Small intestine (tissue), 7 donors: ENCODE results near the gene SLC38A8. TPM values are rescaled to one million over a fixed set of nuclear protein-coding genes. Genes with fewer than 3 reads are reported as not detected.

Experiments
- DNase-seq, 2 donors: peaks; one replicate each; pipeline versions ENCODE4 v3.0.0 to v3.0.0-alpha.2; 2013
- FAIRE-seq: peaks from 2 replicates; lab custom pipeline; 2012; peaks lifted over from hg19 to GRCh38; lab: Jason Lieb, UNC
- H3K27ac ChIP-seq, 3 donors: one replicate each; pipeline ENCODE4 v1.5.1; 2013; ENCODE audit warnings: low read length in 2 of 3, mild to moderate bottlenecking in 2 of 3, control low read depth in 1 of 3, inconsistent platforms in 1 of 3, low read depth in 1 of 3, moderate library complexity in 1 of 3
- H3K27me3 ChIP-seq, 3 donors: one replicate each; pipeline ENCODE4 v1.6.1; 2013; ENCODE audit warnings: low read length in 3 of 3, inconsistent platforms in 1 of 3; ENCODE audit not compliant: control insufficient read depth in 3 of 3, insufficient read depth in 3 of 3
- H3K36me3 ChIP-seq, 3 donors: one replicate each; pipeline ENCODE4 v1.6.1; 2013; ENCODE audit warnings: low read length in 3 of 3, inconsistent platforms in 1 of 3, low read depth in 1 of 3, mild to moderate bottlenecking in 1 of 3, moderate library complexity in 1 of 3; ENCODE audit not compliant: control insufficient read depth in 3 of 3, insufficient read depth in 2 of 3
- H3K4me1 ChIP-seq, 3 donors: one replicate each; pipeline ENCODE4 v1.6.1; 2013; ENCODE audit warnings: low read length in 2 of 3, inconsistent platforms in 1 of 3, low read depth in 1 of 3, mild to moderate bottlenecking in 1 of 3, moderate library complexity in 1 of 3; ENCODE audit not compliant: control insufficient read depth in 3 of 3, insufficient read depth in 2 of 3
- H3K4me3 ChIP-seq, 3 donors: one replicate each; pipeline ENCODE4 v1.5.1; 2013; ENCODE audit warnings: low read length in 3 of 3, control low read depth in 1 of 3, inconsistent platforms in 1 of 3, low read depth in 1 of 3, mild to moderate bottlenecking in 1 of 3, moderate library complexity in 1 of 3
- H3K9me3 ChIP-seq, 2 donors: one replicate each; pipeline ENCODE4 v1.6.1; 2013; ENCODE audit warnings: low read depth in 1 of 2, low read length in 1 of 2; ENCODE audit not compliant: control insufficient read depth in 2 of 2, insufficient read depth in 1 of 2
- WGBS, 3 donors: extraction: QIAGEN DNeasy Blood & Tissue Kit; methylation state at CpG; one replicate each; pipeline ENCODE4 v1.1.7; 2013; 5-methylcytosine and 5-hydroxymethylcytosine counted together
- polyA plus RNA-seq, 4 donors: library from polyadenylated mRNA; stranded (reverse) in 3 of 4; unstranded in 1 of 4; fragments of 200-250 nt in 3 of 4; fragments of 120-200 nt in 1 of 4; gene quantifications; one replicate each; pipeline versions ENCODE4 v1.2.1 to v1.2.3, GENCODE V29; 2013
- donor health status: healthy with polysubstance abuse.
- donor health status: control.
- donor health status: control.
- donor health status: Bipolar disorder and iron deficiency.
- donor health status: healthy.

Gene SLC38A8
- polyA plus RNA-seq, 4 donors = 0.33 TPM; not detected in 3

DNA sequence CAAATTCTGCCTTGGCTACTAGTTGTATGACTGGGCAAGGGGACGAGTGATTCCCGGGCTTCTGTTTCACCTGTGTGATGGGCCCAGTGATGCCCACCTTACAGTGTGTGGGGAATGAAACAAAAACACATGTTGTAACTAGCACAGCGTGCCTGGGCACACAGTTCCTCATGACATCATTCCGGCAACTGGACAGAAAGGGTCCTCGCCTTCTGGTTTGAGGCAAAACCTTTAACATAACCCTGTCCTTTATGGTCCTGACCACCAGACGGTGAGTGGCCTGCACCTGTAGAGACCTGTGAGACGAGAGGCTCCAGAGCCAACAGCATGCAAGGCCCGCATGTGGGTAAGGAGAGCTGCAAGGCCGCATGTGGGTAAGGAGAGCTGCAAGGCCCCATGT, 7.7 kb upstream of the SLC38A8 start:
- no peak overlapping the region for H3K4me3 ChIP-seq
- DNase-seq (no peak), FAIRE-seq (no peak)
- H3K36me3 ChIP-seq = peaks cover 8 to 51% (median 18%) of the 10 kb centered on the region in 3 donors
- H3K27ac ChIP-seq = no peak overlapping the region
- WGBS, 3 donors = 81 to 92% (median 81%) methylated on average over 9 of the region's 9 CpGs
- no peaks in the 10 kb centered on the region for H3K9me3 ChIP-seq
- no peaks in the 10 kb centered on the region for H3K27me3 ChIP-seq
- H3K4me1 ChIP-seq = no peaks in the 10 kb centered on the region

DNA sequence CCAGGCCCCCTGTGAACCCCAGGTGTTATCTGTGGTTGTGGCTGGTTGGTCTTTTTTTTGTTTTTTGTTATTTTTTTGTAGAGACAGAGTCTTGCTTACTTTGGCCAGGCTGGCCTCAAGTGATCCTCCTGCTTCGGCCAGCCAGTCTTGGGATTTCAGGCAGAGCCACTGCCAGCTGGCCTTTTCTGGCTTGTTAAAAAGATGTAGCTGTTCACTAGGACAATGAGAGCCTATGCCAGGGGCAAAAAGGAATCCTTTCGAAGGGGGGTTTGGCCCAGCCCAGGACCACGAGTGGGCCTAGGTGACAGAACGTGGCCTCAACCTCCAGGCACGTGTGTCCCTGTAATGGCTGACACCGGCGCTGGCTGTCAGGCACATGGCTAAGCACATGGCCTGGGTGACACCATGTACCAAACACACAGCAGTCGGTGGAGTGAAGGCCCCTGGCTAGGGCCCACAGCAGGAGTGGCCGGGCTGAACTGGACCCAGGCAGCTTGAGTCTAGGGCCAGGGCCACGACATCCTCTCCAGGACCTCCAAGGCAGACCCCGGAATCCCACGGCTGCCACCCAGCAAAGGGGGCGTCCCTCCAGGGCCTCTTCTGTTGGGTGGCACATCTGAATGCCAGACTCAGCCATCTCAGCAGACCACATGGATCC, 6.9 kb upstream of the SLC38A8 start:
- H3K27ac ChIP-seq = no peak overlapping the region
- no peaks in the 10 kb centered on the region for H3K4me1 ChIP-seq
- H3K9me3 ChIP-seq = no peaks in the 10 kb centered on the region
- peaks cover 0 to 7% (median 0%) of the 10 kb centered on the region in 3 donors for H3K27me3 ChIP-seq
- no peak overlapping the region for H3K4me3 ChIP-seq
- no peak for DNase-seq
- FAIRE-seq = no peak
- WGBS, 3 donors = 86 to 94% (median 93%) methylated on average over 13 of the region's 13 CpGs
- peaks cover 2 to 44% (median 11%) of the 10 kb centered on the region in 3 donors for H3K36me3 ChIP-seq

DNA sequence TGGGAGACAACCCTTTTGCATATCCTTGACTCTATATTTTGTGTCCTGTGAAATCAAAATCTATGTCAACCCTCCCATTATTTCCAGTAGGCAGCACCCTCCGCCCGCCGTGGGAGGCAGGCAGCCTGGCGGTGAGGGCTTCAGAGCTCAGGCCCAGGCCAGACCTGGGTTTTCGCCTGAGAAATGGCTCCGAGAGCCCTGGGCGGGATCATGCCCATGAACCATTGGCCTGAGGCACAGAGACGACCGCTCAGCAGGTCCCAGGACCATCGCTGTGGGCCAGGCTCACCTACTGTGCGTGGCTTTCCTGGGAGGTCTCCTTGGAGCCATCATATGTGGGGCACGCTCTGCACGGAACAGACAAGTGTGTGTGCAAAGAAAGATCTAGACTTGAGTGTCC, 6.3 kb upstream of the SLC38A8 start:
- H3K27me3 ChIP-seq = peaks cover 0 to 14% (median 0%) of the 10 kb centered on the region in 3 donors
- no peaks in the 10 kb centered on the region for H3K9me3 ChIP-seq
- FAIRE-seq (no peak), DNase-seq (no peak)
- no peak overlapping the region for H3K4me3 ChIP-seq
- peaks cover 0 to 37% (median 6%) of the 10 kb centered on the region in 3 donors for H3K36me3 ChIP-seq
- H3K27ac ChIP-seq = no peak overlapping the region
- no peaks in the 10 kb centered on the region for H3K4me1 ChIP-seq
- 92 to 94% (median 93%) methylated on average over 13 of the region's 13 CpGs for WGBS, 3 donors

DNA sequence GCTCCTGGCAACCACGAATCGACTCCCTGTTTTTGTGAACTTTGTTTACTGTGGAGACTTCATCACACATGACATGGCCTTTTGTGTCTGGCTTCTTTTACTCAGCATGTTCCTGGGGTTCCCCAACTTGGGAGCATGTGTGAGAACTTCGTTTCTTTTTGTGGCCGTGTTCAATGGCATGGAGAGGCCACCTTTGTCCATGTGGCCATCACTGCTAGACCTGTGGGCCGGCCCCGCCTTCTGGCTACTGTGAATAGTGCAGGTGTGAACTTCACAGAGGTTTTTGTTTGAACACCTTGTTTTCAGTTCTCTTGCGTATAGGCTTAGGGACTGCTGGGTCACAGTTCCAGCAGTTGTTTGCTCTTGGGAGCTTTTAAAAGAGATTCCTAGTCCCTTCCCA, 5.7 kb upstream of the SLC38A8 start:
- Histone ChIP-seq H3K27ac (no peak overlapping the region), H3K9me3 (no peaks in the 10 kb centered on the region), H3K4me1 (no peaks in the 10 kb centered on the region), H3K36me3 (peaks cover 0 to 36% (median 4%) of the 10 kb centered on the region in 3 donors), H3K27me3 (peaks cover 0 to 19% (median 0%) of the 10 kb centered on the region in 3 donors), H3K4me3 (no peak overlapping the region)
- 48 to 73% (median 56%) methylated on average over 7 of the region's 7 CpGs for WGBS, 3 donors
- peak; percentile 11 to 19 for DNase-seq
- FAIRE-seq = no peak

DNA sequence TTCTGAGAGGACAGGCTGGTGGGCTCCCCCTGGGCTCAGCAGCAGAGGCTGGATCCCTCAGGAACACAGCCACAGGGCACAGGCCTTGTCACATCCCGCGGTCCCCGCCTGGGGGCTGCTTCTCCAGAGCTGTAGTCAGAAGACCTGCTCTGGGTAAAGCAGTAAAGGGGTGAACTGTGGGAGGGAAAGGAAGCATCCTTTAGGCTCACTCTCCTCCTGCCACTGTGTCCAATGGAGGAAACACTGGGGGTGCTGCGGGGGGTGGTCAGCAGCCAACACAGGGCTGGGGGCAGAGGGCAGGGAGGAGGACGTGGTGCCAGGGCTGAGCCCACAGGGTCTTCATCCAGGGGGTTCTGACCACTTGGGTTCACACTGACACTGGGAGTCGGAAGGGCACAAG, 5.0 kb upstream of the SLC38A8 start:
- Histone ChIP-seq H3K4me1 (no peaks in the 10 kb centered on the region), H3K27me3 (peaks cover 0 to 24% (median 0%) of the 10 kb centered on the region in 3 donors), H3K27ac (no peak overlapping the region), H3K36me3 (peaks cover 0 to 30% (median 2%) of the 10 kb centered on the region in 3 donors), H3K4me3 (no peak overlapping the region), H3K9me3 (no peaks in the 10 kb centered on the region)
- DNase-seq = no peak
- WGBS, 3 donors = 86 to 94% (median 88%) methylated on average over 6 of the region's 6 CpGs
- no peak for FAIRE-seq

DNA sequence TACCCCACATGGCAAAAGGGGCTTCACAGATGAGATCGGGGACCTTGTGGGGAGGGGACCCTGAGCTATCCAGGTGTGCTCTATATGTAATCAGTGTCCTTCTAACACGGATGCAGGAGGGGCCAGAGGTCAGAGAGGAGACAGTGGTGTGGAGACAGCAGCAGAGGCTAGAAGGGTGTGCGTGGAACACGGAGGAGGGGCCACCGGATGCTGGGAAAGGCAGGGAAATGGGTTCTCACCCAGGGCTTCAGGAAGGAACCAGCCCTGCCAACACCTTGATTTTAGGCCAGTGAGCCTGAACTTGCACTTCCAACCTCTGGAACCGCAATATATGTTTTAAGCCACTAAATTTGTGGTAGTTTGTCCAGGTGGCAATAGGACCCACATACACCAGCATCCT, 4.6 kb upstream of the SLC38A8 start:
- DNase-seq (no peak), FAIRE-seq (no peak)
- WGBS, 3 donors = 82 to 90% (median 84%) methylated on average over 6 of the region's 6 CpGs

DNA sequence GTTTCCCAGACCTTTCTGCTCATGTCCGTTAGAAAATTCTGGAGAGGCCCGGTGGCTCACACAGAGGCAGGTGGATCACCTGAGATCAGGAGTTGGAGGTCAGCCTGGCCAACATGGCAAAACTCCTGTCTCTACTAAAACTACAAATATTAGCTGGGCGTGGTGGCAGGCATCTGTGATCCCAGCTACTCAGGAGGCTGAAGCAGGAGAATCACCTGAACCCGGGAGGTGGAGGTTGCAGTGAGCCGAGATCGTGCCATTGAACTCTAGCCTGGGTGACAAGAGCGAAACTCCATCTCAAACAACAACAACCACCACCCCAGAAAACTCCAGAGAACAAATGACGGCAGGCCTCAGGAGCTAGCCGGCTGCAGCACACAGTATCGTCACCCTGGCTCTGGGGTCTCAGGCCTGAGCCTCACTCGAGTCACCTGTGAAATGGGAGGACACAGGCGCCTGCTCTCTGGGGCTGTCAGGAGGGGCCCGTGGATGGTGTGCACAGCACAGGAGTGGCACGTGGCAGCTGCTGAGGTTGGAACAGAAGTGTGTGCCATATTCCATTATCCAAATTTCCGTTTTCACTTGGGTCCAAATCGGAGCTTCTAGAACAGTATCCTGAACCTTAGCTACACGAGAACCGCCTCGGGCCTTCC, 3.3 kb upstream of the SLC38A8 start:
- H3K27me3 ChIP-seq = peaks cover 0 to 26% (median 0%) of the 10 kb centered on the region in 3 donors
- DNase-seq = no peak
- no peak overlapping the region for H3K27ac ChIP-seq
- H3K4me3 ChIP-seq = no peak overlapping the region
- no peak for FAIRE-seq
- no peaks in the 10 kb centered on the region for H3K4me1 ChIP-seq
- H3K36me3 ChIP-seq = peaks cover 0 to 24% (median 0%) of the 10 kb centered on the region in 3 donors
- H3K9me3 ChIP-seq = no peaks in the 10 kb centered on the region
- WGBS, 3 donors = 88 to 92% (median 92%) methylated on average over 19 of the region's 19 CpGs

More for the DNA sequence above, 4.6 kb upstream of the SLC38A8 start:
- H3K27me3 ChIP-seq = peaks cover 0 to 26% (median 0%) of the 10 kb centered on the region in 3 donors
- H3K36me3 ChIP-seq = peaks cover 0 to 27% (median 2%) of the 10 kb centered on the region in 3 donors
- H3K4me3 ChIP-seq = no peak overlapping the region
- H3K9me3 ChIP-seq = no peaks in the 10 kb centered on the region
- no peak overlapping the region for H3K27ac ChIP-seq
- no peaks in the 10 kb centered on the region for H3K4me1 ChIP-seq

DNA sequence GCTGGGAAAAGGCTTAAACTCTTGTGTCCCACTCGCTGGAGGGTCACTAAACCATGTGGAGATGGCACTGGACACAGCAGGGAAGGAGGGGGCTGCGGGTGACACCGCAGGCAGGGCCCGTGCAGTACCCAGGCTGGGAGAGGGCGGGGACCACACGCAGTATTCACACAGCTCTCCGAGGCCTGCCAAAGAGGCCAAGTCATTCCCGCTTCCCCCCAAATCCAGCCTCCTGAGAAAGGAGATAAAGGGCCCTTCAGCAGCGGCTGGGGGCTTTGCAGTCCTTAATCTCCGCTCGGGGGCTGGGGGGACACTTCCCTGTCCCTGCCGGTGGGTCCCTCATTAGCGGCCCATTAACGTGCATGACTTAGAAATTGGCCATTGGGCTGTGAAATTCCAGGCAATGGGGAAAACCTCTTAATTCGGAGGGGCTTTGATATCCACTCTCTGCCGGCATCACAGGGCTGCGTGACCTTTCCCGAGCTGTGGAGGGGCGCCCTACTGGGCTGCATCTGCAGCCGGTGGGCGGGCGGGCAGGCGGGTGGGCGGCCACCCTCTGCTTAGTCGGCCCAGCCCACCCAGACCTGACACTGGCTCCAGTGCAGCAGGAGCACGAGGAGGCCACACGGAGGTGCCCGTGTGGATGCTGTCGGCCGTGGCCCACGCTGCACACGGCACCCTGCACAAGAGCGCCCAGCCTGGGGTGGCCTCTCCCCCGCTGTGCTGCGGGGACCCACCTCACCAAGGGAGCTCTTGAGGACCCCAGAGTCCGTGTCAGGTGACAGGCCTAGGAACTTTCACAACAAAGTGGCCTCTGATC, 2.6 kb upstream of the SLC38A8 start:
- Histone ChIP-seq H3K4me3 (no peak overlapping the region), H3K9me3 (no peaks in the 10 kb centered on the region), H3K27me3 (peaks cover 0 to 27% (median 0%) of the 10 kb centered on the region in 3 donors), H3K36me3 (peaks cover 0 to 20% (median 0%) of the 10 kb centered on the region in 3 donors), H3K4me1 (no peaks in the 10 kb centered on the region), H3K27ac (no peak overlapping the region)
- no peak for FAIRE-seq
- 67 to 78% (median 78%) methylated on average over 35 to 36 of the region's 36 CpGs for WGBS, 3 donors
- no peak for DNase-seq
